NCI-H524 treated with DMSO at 0.1 percent for 48 hours (cell line): ENCODE measurements around the gene FNBP1.

Experiments used
- DNase-seq: peaks from one replicate; lab custom pipeline; 2025; lab: John Stamatoyannopoulos, UW

FNBP1 gene

GRCh38 chr9:129889941-129890717 lies 152.9 kb downstream of the FNBP1 start:
- DNase-seq = no peak

- DNase-seq = no peak
Measured at GRCh38 chr9:129889122-129889940, 153.7 kb downstream of the FNBP1 start.

GRCh38 chr9:129888293-129889121 lies 154.5 kb downstream of the FNBP1 start:
- DNase-seq = no peak

GRCh38 chr9:129887334-129888292 lies 155.4 kb downstream of the FNBP1 start:
- no peak for DNase-seq

- no peak for DNase-seq
Measured at GRCh38 chr9:129886226-129887174, 156.5 kb downstream of the FNBP1 start.

GRCh38 chr9:129885670-129886106 lies 157.3 kb downstream of the FNBP1 start:
- no peak for DNase-seq

GRCh38 chr9:129885018-129885669 lies 157.8 kb downstream of the FNBP1 start:
- no peak for DNase-seq

GRCh38 chr9:129884220-129885017 lies 158.6 kb downstream of the FNBP1 start:
- DNase-seq = peak; percentile 48

GRCh38 chr9:129881547-129882324 lies 161.3 kb downstream of the FNBP1 start:
- DNase-seq = no peak

- DNase-seq = no peak
Measured at GRCh38 chr9:129880654-129881546, 162.1 kb downstream of the FNBP1 start.

GRCh38 chr9:129879991-129880653 lies 162.9 kb downstream of the FNBP1 start:
- no peak for DNase-seq

GRCh38 chr9:129879103-129879699 lies 163.8 kb downstream of the FNBP1 start:
- DNase-seq = no peak

- no peak for DNase-seq
Measured at GRCh38 chr9:129878291-129878690, 164.7 kb downstream of the FNBP1 start.

- no peak for DNase-seq
Measured at GRCh38 chr9:129876815-129877214, 166.2 kb downstream of the FNBP1 start.

GRCh38 chr9:129875687-129876395 lies 167.1 kb downstream of the FNBP1 start:
- peak; percentile 94 for DNase-seq
